Measurements from ENCODE around the gene NMNAT2.
"Not testable (repeated sequence)": the region's sequence is repeated elsewhere in the genome, so short reads cannot be mapped to it uniquely, and the experiment has no call there.

The NMNAT2 gene

GRCh38 chr1:183404476-183404875 lies 13.7 kb downstream of the NMNAT2 start:
- H3K36me3 ChIP-seq (ENCODE audit: insufficient read depth) = no peaks in the 10 kb centered on the region
- no peaks in the 10 kb centered on the region for H4K20me1 ChIP-seq (ENCODE audit: insufficient read depth)
- H3K79me2 ChIP-seq (ENCODE audit: insufficient read depth, low read depth) = no peaks in the 10 kb centered on the region
- H3K4me3 ChIP-seq (IDR thresholded peaks at IDR 0.05; ENCODE audit: insufficient read depth, low read depth, low read length) = no peak overlapping the region
- no peaks in the 10 kb centered on the region for H3K4me1 ChIP-seq (ENCODE audit: low read depth, poor library complexity, severe bottlenecking)
- no peak overlapping the region for H3K4me2 ChIP-seq
- H3K9ac ChIP-seq = no peak overlapping the region
- TF ChIP-seq CTCF (conservative IDR thresholded peaks at IDR 0.05; ENCODE audit: low read depth, low read length) = no peak
- H3K27ac ChIP-seq = no peak overlapping the region
- no peak overlapping the region for H2AFZ ChIP-seq (ENCODE audit: low read depth)
- no peaks in the 10 kb centered on the region for H3K27me3 ChIP-seq (ENCODE audit: insufficient read depth, low read depth)

- H4K20me1 ChIP-seq (ENCODE audit: insufficient read depth) = no peaks in the 10 kb centered on the region
- H3K27me3 ChIP-seq (ENCODE audit: insufficient read depth, low read depth) = no peaks in the 10 kb centered on the region
- no peaks in the 10 kb centered on the region for H3K36me3 ChIP-seq (ENCODE audit: insufficient read depth)
- no peaks in the 10 kb centered on the region for H3K79me2 ChIP-seq (ENCODE audit: insufficient read depth, low read depth)
- H3K4me2 ChIP-seq = no peak overlapping the region
- H3K4me1 ChIP-seq (ENCODE audit: low read depth, poor library complexity, severe bottlenecking) = no peaks in the 10 kb centered on the region
- no peak overlapping the region for H3K27ac ChIP-seq
- TF ChIP-seq CTCF (conservative IDR thresholded peaks at IDR 0.05; ENCODE audit: low read depth, low read length) = no peak
- H2AFZ ChIP-seq (ENCODE audit: low read depth) = no peak overlapping the region
- H3K4me3 ChIP-seq (IDR thresholded peaks at IDR 0.05; ENCODE audit: insufficient read depth, low read depth, low read length) = no peak overlapping the region
- H3K9ac ChIP-seq = no peak overlapping the region
Observed at GRCh38 chr1:183403498-183403897, 14.7 kb downstream of the NMNAT2 start.

- not testable (repeated sequence) for H3K27me3 ChIP-seq (ENCODE audit: insufficient read depth, low read depth); H3K79me2 ChIP-seq (ENCODE audit: insufficient read depth, low read depth); H2AFZ ChIP-seq (ENCODE audit: low read depth); H3K9ac ChIP-seq; H3K4me3 ChIP-seq (IDR thresholded peaks at IDR 0.05; ENCODE audit: insufficient read depth, low read depth, low read length); H3K27ac ChIP-seq; H3K4me2 ChIP-seq; H3K4me1 ChIP-seq (ENCODE audit: low read depth, poor library complexity, severe bottlenecking); H4K20me1 ChIP-seq (ENCODE audit: insufficient read depth); H3K36me3 ChIP-seq (ENCODE audit: insufficient read depth)
Observed at GRCh38 chr1:183401565-183401964, 16.6 kb downstream of the NMNAT2 start.

- H3K27ac ChIP-seq = no peak overlapping the region
- no peaks in the 10 kb centered on the region for H3K79me2 ChIP-seq (ENCODE audit: insufficient read depth, low read depth)
- no peaks in the 10 kb centered on the region for H4K20me1 ChIP-seq (ENCODE audit: insufficient read depth)
- no peak overlapping the region for H3K4me2 ChIP-seq
- H3K27me3 ChIP-seq (ENCODE audit: insufficient read depth, low read depth) = no peaks in the 10 kb centered on the region
- no peak overlapping the region for H3K4me3 ChIP-seq (IDR thresholded peaks at IDR 0.05; ENCODE audit: insufficient read depth, low read depth, low read length)
- no peaks in the 10 kb centered on the region for H3K4me1 ChIP-seq (ENCODE audit: low read depth, poor library complexity, severe bottlenecking)
- no peak overlapping the region for H3K9ac ChIP-seq
- TF ChIP-seq CTCF (conservative IDR thresholded peaks at IDR 0.05; ENCODE audit: low read depth, low read length) = no peak
- no peaks in the 10 kb centered on the region for H3K36me3 ChIP-seq (ENCODE audit: insufficient read depth)
- H2AFZ ChIP-seq (ENCODE audit: low read depth) = no peak overlapping the region
Observed at GRCh38 chr1:183394435-183394834, 23.7 kb downstream of the NMNAT2 start.

- Histone ChIP-seq H3K4me1 (ENCODE audit: low read depth, poor library complexity, severe bottlenecking) (no peaks in the 10 kb centered on the region), H3K27me3 (ENCODE audit: insufficient read depth, low read depth) (no peaks in the 10 kb centered on the region), H3K4me2 (no peak overlapping the region), H3K36me3 (ENCODE audit: insufficient read depth) (no peaks in the 10 kb centered on the region), H3K9ac (no peak overlapping the region), H2AFZ (ENCODE audit: low read depth) (no peak overlapping the region), H4K20me1 (ENCODE audit: insufficient read depth) (no peaks in the 10 kb centered on the region), H3K79me2 (ENCODE audit: insufficient read depth, low read depth) (no peaks in the 10 kb centered on the region), H3K4me3 (IDR thresholded peaks at IDR 0.05; ENCODE audit: insufficient read depth, low read depth, low read length) (no peak overlapping the region), H3K27ac (no peak overlapping the region)
- no peak for TF ChIP-seq CTCF (conservative IDR thresholded peaks at IDR 0.05; ENCODE audit: low read depth, low read length)
Observed at GRCh38 chr1:183391863-183392262, 26.3 kb downstream of the NMNAT2 start.

All from KMS-11 (cell line).